Measurements from ENCODE around the gene PINLYP.
"Not testable (repeated sequence)": the region's sequence is repeated elsewhere in the genome, so short reads cannot be mapped to it uniquely, and the experiment has no call there.

Gene PINLYP

GRCh38 chr19:43598445-43599240 lies 23.0 kb downstream of the PINLYP start:
- Histone ChIP-seq H3K9me3 (ENCODE audit: control insufficient read depth, low read depth, low read length) (no peaks in the 10 kb centered on the region), H3K36me3 (ENCODE audit: control insufficient read depth, low read depth, low read length) (peaks cover 4% of the 10 kb centered on the region), H3K4me3 (ENCODE audit: low read length) (no peak overlapping the region), H3K27ac (ENCODE audit: low read length) (no peak overlapping the region), H3K9ac (ENCODE audit: low read length) (no peak overlapping the region), H3K27me3 (ENCODE audit: control insufficient read depth, insufficient read depth, low read length) (no peaks in the 10 kb centered on the region), H3K4me1 (ENCODE audit: control insufficient read depth, low read depth, low read length) (peaks cover 4% of the 10 kb centered on the region)

GRCh38 chr19:43599635-43600295 lies 24.2 kb downstream of the PINLYP start:
- no peaks in the 10 kb centered on the region for H3K9me3 ChIP-seq (ENCODE audit: control insufficient read depth, low read depth, low read length)
- peaks cover 4% of the 10 kb centered on the region for H3K36me3 ChIP-seq (ENCODE audit: control insufficient read depth, low read depth, low read length)
- H3K27me3 ChIP-seq (ENCODE audit: control insufficient read depth, insufficient read depth, low read length), result no peaks in the 10 kb centered on the region
- H3K4me3 ChIP-seq (ENCODE audit: low read length), result no peak overlapping the region
- H3K4me1 ChIP-seq (ENCODE audit: control insufficient read depth, low read depth, low read length), result peaks cover 4% of the 10 kb centered on the region
- no peak overlapping the region for H3K27ac ChIP-seq (ENCODE audit: low read length)
- H3K9ac ChIP-seq (ENCODE audit: low read length), result no peak overlapping the region

- not testable (repeated sequence) for H3K4me3 ChIP-seq (ENCODE audit: low read length); H3K4me1 ChIP-seq (ENCODE audit: control insufficient read depth, low read depth, low read length); H3K27ac ChIP-seq (ENCODE audit: low read length); H3K9ac ChIP-seq (ENCODE audit: low read length); H3K27me3 ChIP-seq (ENCODE audit: control insufficient read depth, insufficient read depth, low read length); H3K36me3 ChIP-seq (ENCODE audit: control insufficient read depth, low read depth, low read length); H3K9me3 ChIP-seq (ENCODE audit: control insufficient read depth, low read depth, low read length)
Observed at GRCh38 chr19:43600326-43600725, 24.7 kb downstream of the PINLYP start.

GRCh38 chr19:43605875-43606568 lies 30.4 kb downstream of the PINLYP start:
- Histone ChIP-seq H3K9me3 (ENCODE audit: control insufficient read depth, low read depth, low read length) (no peaks in the 10 kb centered on the region), H3K27me3 (ENCODE audit: control insufficient read depth, insufficient read depth, low read length) (no peaks in the 10 kb centered on the region), H3K9ac (ENCODE audit: low read length) (no peak overlapping the region), H3K36me3 (ENCODE audit: control insufficient read depth, low read depth, low read length) (no peaks in the 10 kb centered on the region), H3K4me1 (ENCODE audit: control insufficient read depth, low read depth, low read length) (no peaks in the 10 kb centered on the region), H3K27ac (ENCODE audit: low read length) (no peak overlapping the region), H3K4me3 (ENCODE audit: low read length) (no peak overlapping the region)

GRCh38 chr19:43606569-43607229 lies 31.1 kb downstream of the PINLYP start:
- H3K9ac ChIP-seq (ENCODE audit: low read length), result no peak overlapping the region

GRCh38 chr19:43607238-43608205 lies 31.9 kb downstream of the PINLYP start:
- Histone ChIP-seq H3K4me1 (ENCODE audit: control insufficient read depth, low read depth, low read length) (no peaks in the 10 kb centered on the region), H3K27ac (ENCODE audit: low read length) (no peak overlapping the region), H3K27me3 (ENCODE audit: control insufficient read depth, insufficient read depth, low read length) (no peaks in the 10 kb centered on the region), H3K9ac (ENCODE audit: low read length) (no peak overlapping the region), H3K9me3 (ENCODE audit: control insufficient read depth, low read depth, low read length) (no peaks in the 10 kb centered on the region), H3K4me3 (ENCODE audit: low read length) (no peak overlapping the region), H3K36me3 (ENCODE audit: control insufficient read depth, low read depth, low read length) (no peaks in the 10 kb centered on the region)

More at GRCh38 chr19:43606569-43607229, 31.1 kb downstream of the PINLYP start:
- Histone ChIP-seq H3K4me3 (ENCODE audit: low read length) (no peak overlapping the region), H3K9me3 (ENCODE audit: control insufficient read depth, low read depth, low read length) (no peaks in the 10 kb centered on the region), H3K4me1 (ENCODE audit: control insufficient read depth, low read depth, low read length) (no peaks in the 10 kb centered on the region), H3K27me3 (ENCODE audit: control insufficient read depth, insufficient read depth, low read length) (no peaks in the 10 kb centered on the region), H3K27ac (ENCODE audit: low read length) (no peak overlapping the region), H3K36me3 (ENCODE audit: control insufficient read depth, low read depth, low read length) (no peaks in the 10 kb centered on the region)

GRCh38 chr19:43609872-43610271 lies 34.3 kb downstream of the PINLYP start:
- Histone ChIP-seq H3K27me3 (ENCODE audit: control insufficient read depth, insufficient read depth, low read length) (no peaks in the 10 kb centered on the region), H3K4me1 (ENCODE audit: control insufficient read depth, low read depth, low read length) (no peaks in the 10 kb centered on the region), H3K36me3 (ENCODE audit: control insufficient read depth, low read depth, low read length) (peaks cover 4% of the 10 kb centered on the region), H3K27ac (ENCODE audit: low read length) (no peak overlapping the region), H3K4me3 (ENCODE audit: low read length) (no peak overlapping the region), H3K9ac (ENCODE audit: low read length) (no peak overlapping the region), H3K9me3 (ENCODE audit: control insufficient read depth, low read depth, low read length) (no peaks in the 10 kb centered on the region)

GRCh38 chr19:43610493-43610892 lies 34.9 kb downstream of the PINLYP start:
- Histone ChIP-seq H3K27me3 (ENCODE audit: control insufficient read depth, insufficient read depth, low read length) (no peaks in the 10 kb centered on the region), H3K9me3 (ENCODE audit: control insufficient read depth, low read depth, low read length) (no peaks in the 10 kb centered on the region), H3K27ac (ENCODE audit: low read length) (no peak overlapping the region), H3K4me1 (ENCODE audit: control insufficient read depth, low read depth, low read length) (no peaks in the 10 kb centered on the region), H3K9ac (ENCODE audit: low read length) (no peak overlapping the region), H3K4me3 (ENCODE audit: low read length) (no peak overlapping the region), H3K36me3 (ENCODE audit: control insufficient read depth, low read depth, low read length) (peaks cover 4% of the 10 kb centered on the region)

- Histone ChIP-seq H3K4me1 (ENCODE audit: control insufficient read depth, low read depth, low read length) (no peaks in the 10 kb centered on the region), H3K9ac (ENCODE audit: low read length) (no peak within 1 kb of the TSS), H3K4me3 (ENCODE audit: low read length) (no peak within 1 kb of the TSS), H3K9me3 (ENCODE audit: control insufficient read depth, low read depth, low read length) (no peaks in the 10 kb centered on the region), H3K36me3 (ENCODE audit: control insufficient read depth, low read depth, low read length) (peaks cover 4% of the 10 kb centered on the region), H3K27ac (ENCODE audit: low read length) (no peak within 1 kb of the TSS), H3K27me3 (ENCODE audit: control insufficient read depth, insufficient read depth, low read length) (no peaks in the 10 kb centered on the region)
Observed at GRCh38 chr19:43611788-43612187, 36.2 kb downstream of the PINLYP start, which contains the start of gene SRRM5. Gene SRRM5, plus strand, starts transcription at chr19:43612088. Its CDS starts 34 bp downstream, at chr19:43612122.

- Histone ChIP-seq H3K4me1 (ENCODE audit: control insufficient read depth, low read depth, low read length) (no peaks in the 10 kb centered on the region), H3K36me3 (ENCODE audit: control insufficient read depth, low read depth, low read length) (peaks cover 4% of the 10 kb centered on the region), H3K4me3 (ENCODE audit: low read length) (no peak overlapping the region), H3K9me3 (ENCODE audit: control insufficient read depth, low read depth, low read length) (no peaks in the 10 kb centered on the region), H3K27ac (ENCODE audit: low read length) (no peak overlapping the region), H3K9ac (ENCODE audit: low read length) (no peak overlapping the region), H3K27me3 (ENCODE audit: control insufficient read depth, insufficient read depth, low read length) (no peaks in the 10 kb centered on the region)
Observed at GRCh38 chr19:43612374-43612773, 36.8 kb downstream of the PINLYP start.

All from iPS-18a (cell line).